PC-3 (cell line): ENCODE data around the gene SOX1. TPM values are rescaled to one million over a fixed set of nuclear protein-coding genes. Genes with fewer than 3 reads are reported as not detected.

Experiments used
- ATAC-seq: fragments of 200-7000 bp; cut with Tn5 transposase; 2 replicates; pipeline ENCODE4 v1.9.1; 2020; ENCODE audit warnings: mild to moderate bottlenecking, moderate library complexity
- BruUV-seq: library from RNA; stranded (reverse); fragments of 400-500 nt; replicated peaks from 2 replicates; lab custom pipeline; 2021; lab: Mats Ljungman, UMichigan
- CTCF ChIA-PET: fragments of 300-600 bp; sonication (Branson Sonifier 250); formaldehyde crosslinking; loops from one replicate; lab custom pipeline; 2022; ENCODE audit warnings: antibody characterized with exemption; lab: Charles Lee
- POLR2A ChIA-PET: fragments of 300-600 bp; sonication (Branson Sonifier 250); formaldehyde crosslinking; loops from one replicate; lab custom pipeline; 2022; ENCODE audit warnings: antibody characterized with exemption; ENCODE audit not compliant: unreplicated experiment; lab: Charles Lee
- DNase-seq: peaks from one replicate; pipeline ENCODE4 v3.0.0-alpha.2; 2015
- H2AFZ ChIP-seq: fragments of 300-600 bp; sonication (generic); 2 replicates; pipeline ENCODE4 v1.6.0; 2016; ENCODE audit warnings: antibody characterized with exemption, low read length
- H3F3A ChIP-seq: fragments of 300-600 bp; sonication (generic); one replicate; pipeline ENCODE4 v1.6.0; 2017; ENCODE audit warnings: antibody characterized with exemption, low read length, control low read depth, mild to moderate bottlenecking; ENCODE audit not compliant: unreplicated experiment
- H3K27ac ChIP-seq: fragments of 300-600 bp; sonication (generic); 2 replicates; pipeline ENCODE4 v1.5.1; 2016; ENCODE audit warnings: mild to moderate bottlenecking, low read length
- H3K27me3 ChIP-seq: fragments of 300-600 bp; sonication (generic); 2 replicates; pipeline ENCODE4 v1.6.1; 2016; ENCODE audit warnings: low read length, mixed read lengths
- H3K36me3 ChIP-seq: fragments of 300-600 bp; sonication (generic); 2 replicates; pipeline ENCODE4 v1.6.1; 2016; ENCODE audit warnings: low read depth, mixed run types, low read length, mixed read lengths
- H3K4me1 ChIP-seq: fragments of 300-600 bp; sonication (generic); 2 replicates; pipeline ENCODE4 v1.5.1; 2016; ENCODE audit warnings: low read length; ENCODE audit not compliant: insufficient read depth
- H3K4me2 ChIP-seq: fragments of 300-600 bp; sonication (generic); 2 replicates; pipeline ENCODE4 v1.6.0; 2016; ENCODE audit warnings: low read length
- H3K4me3 ChIP-seq: fragments of 300-600 bp; sonication (generic); 2 replicates; pipeline ENCODE4 v1.5.1; 2016; ENCODE audit warnings: mild to moderate bottlenecking, low read length, mixed read lengths
- H3K79me2 ChIP-seq: fragments of 300-600 bp; sonication (generic); 2 replicates; pipeline ENCODE4 v1.6.1; 2017; ENCODE audit warnings: low read length, mixed read lengths
- H3K9ac ChIP-seq: fragments of 300-600 bp; sonication (generic); 2 replicates; pipeline ENCODE4 v1.6.0; 2016; ENCODE audit warnings: mild to moderate bottlenecking, low read length
- H3K9me2 ChIP-seq: fragments of 300-600 bp; sonication (generic); replicated peaks from 2 replicates; pipeline ENCODE4 v1.6.1; 2016; ENCODE audit warnings: mixed run types, low read length, mixed read lengths
- H3K9me3 ChIP-seq: fragments of 300-600 bp; sonication (generic); 2 replicates; pipeline ENCODE4 v1.6.1; 2016; ENCODE audit warnings: low read length, mixed read lengths
- H4K20me1 ChIP-seq: fragments of 300-600 bp; sonication (generic); 2 replicates; pipeline ENCODE4 v1.6.1; 2016; ENCODE audit warnings: low read length, mixed read lengths
- EZH2 ChIP-seq: fragments of 300-600 bp; sonication (generic); IDR thresholded peaks from one replicate; pipeline ENCODE4 v1.6.1; 2017; ENCODE audit warnings: antibody characterized with exemption, mild to moderate bottlenecking, low read length; ENCODE audit not compliant: unreplicated experiment
- EZH2phosphoT487 ChIP-seq: fragments of 300-600 bp; sonication (generic); IDR thresholded peaks from 2 replicates; pipeline ENCODE4 v1.6.1; 2018; ENCODE audit warnings: mild to moderate bottlenecking, antibody characterized with exemption, low read length, borderline replicate concordance
- intact Hi-C: fragments of 100-400 bp; cut with micrococcal nuclease; formaldehyde crosslinking; loops from 2 replicates; pipeline ENCODE4 v1.9.0; 2023
- total RNA-seq: library from RNA; depleted of rRNA; stranded (reverse); fragments of >200 nt; gene quantifications from 2 replicates; pipeline ENCODE4 v1.2.3, GENCODE V29; 2014
- TF ChIP-seq, protein P1 (sequence below): fragments of 300-600 bp; sonication (generic); conservative IDR thresholded peaks from 2 replicates; pipeline ENCODE4 v1.5.1; 2017; ENCODE audit warnings: antibody characterized with exemption, low read depth, mild to moderate bottlenecking, low read length

The SOX1 gene
- total RNA-seq, 1 experiment from 2014 or later, result not detected

DNA sequence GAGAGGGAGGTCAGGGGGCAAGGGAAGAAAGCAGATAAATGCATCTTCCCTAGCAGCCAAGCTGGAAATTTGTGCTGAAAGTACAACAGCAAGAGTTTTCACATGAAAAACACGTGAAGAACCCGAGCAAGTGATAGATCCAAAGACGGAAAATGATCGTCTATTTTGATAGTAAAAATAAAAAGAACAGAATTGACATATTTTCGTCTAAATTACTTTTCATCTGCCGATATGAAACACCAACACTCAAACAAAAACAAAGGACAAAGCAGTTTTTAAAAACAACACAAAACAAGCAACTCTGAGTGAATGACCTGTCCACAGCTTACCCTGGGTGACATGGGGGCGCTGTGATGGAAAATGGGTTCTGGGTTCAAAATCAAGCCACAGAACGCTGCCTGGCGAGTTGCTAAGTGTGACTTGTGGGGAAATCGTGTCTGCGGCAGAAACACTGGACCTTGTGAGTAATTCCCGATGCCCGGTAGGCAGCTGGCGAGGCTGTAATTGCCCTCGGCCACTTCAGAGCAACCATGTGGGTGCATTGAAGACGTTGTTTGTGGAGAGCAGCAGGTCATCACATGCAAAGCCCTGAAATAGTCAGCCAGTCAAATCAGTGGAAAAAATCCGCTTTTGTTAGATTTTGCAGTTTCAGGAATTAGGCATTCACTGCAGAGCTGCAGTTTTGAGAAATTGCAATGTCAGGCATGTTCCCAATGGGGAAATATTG, 7.4 kb downstream of the SOX1 start:
- Histone ChIP-seq H3K9ac (no peak overlapping the region), H3K9me2 (no peaks in the 10 kb centered on the region), H3K27me3 (peaks cover 17% of the 10 kb centered on the region), H4K20me1 (no peaks in the 10 kb centered on the region), H3F3A (no peaks in the 10 kb centered on the region), H3K79me2 (no peaks in the 10 kb centered on the region), H3K4me3 (no peak overlapping the region), H3K36me3 (no peaks in the 10 kb centered on the region), H3K4me2 (no peak overlapping the region), H2AFZ (no peak overlapping the region), H3K9me3 (no peaks in the 10 kb centered on the region), H3K27ac (no peak overlapping the region), H3K4me1 (no peaks in the 10 kb centered on the region)
- CTCF ChIA-PET, result no interaction called here
- ATAC-seq (no peak), DNase-seq (no peak)
- POLR2A ChIA-PET, result no interaction called here
- TF ChIP-seq, protein P1, sequence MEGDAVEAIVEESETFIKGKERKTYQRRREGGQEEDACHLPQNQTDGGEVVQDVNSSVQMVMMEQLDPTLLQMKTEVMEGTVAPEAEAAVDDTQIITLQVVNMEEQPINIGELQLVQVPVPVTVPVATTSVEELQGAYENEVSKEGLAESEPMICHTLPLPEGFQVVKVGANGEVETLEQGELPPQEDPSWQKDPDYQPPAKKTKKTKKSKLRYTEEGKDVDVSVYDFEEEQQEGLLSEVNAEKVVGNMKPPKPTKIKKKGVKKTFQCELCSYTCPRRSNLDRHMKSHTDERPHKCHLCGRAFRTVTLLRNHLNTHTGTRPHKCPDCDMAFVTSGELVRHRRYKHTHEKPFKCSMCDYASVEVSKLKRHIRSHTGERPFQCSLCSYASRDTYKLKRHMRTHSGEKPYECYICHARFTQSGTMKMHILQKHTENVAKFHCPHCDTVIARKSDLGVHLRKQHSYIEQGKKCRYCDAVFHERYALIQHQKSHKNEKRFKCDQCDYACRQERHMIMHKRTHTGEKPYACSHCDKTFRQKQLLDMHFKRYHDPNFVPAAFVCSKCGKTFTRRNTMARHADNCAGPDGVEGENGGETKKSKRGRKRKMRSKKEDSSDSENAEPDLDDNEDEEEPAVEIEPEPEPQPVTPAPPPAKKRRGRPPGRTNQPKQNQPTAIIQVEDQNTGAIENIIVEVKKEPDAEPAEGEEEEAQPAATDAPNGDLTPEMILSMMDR, result no peak
- no peak for TF ChIP-seq EZH2phosphoT487
- no peak for TF ChIP-seq EZH2
- intact Hi-C loops, result no loop called here
- BruUV-seq, result no TSS peak

GRCh38 chr13:112077729-112078128, 10.8 kb downstream of the SOX1 start:
- intact Hi-C loops, result no loop called here
- Histone ChIP-seq H3K4me2 (no peak overlapping the region), H3K4me1 (no peaks in the 10 kb centered on the region), H3F3A (no peaks in the 10 kb centered on the region), H4K20me1 (no peaks in the 10 kb centered on the region), H3K9me3 (no peaks in the 10 kb centered on the region), H3K9ac (no peak overlapping the region), H3K36me3 (no peaks in the 10 kb centered on the region), H3K27me3 (peaks cover 17% of the 10 kb centered on the region), H3K9me2 (no peaks in the 10 kb centered on the region), H2AFZ (no peak overlapping the region), H3K4me3 (no peak overlapping the region), H3K79me2 (no peaks in the 10 kb centered on the region), H3K27ac (no peak overlapping the region)
- BruUV-seq, result no TSS peak
- TF ChIP-seq, protein P1, result no peak
- TF ChIP-seq EZH2phosphoT487 (no peak), EZH2 (no peak)
- DNase-seq, result no peak
- ATAC-seq, result no peak
- ChIA-PET CTCF (no interaction called here), POLR2A (no interaction called here)

DNA sequence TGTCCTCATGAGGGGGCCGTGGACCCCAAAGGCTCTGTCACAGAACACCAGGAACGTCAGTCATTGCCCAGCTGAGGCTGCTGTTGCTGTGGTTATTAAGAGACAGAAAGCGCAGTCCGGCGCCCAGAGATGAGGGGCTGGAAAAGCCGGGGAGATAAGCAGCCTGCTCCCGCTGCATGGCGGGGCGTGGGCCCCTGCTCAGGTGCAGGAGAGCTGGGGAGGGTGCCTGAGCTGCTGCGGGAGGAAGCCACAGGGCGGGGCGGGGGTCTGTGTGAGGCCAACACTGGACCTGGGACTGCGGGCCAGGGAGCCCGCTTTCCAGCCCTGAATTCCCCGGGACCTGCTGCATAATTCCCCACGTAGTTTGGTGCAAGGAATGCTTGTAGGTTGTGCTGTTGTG, 11.3 kb downstream of the SOX1 start:
- ATAC-seq, result no peak
- BruUV-seq, result no TSS peak
- Histone ChIP-seq H3F3A (no peaks in the 10 kb centered on the region), H3K4me1 (no peaks in the 10 kb centered on the region), H3K9me3 (no peaks in the 10 kb centered on the region), H3K4me3 (no peak overlapping the region), H3K9ac (no peak overlapping the region), H3K4me2 (no peak overlapping the region), H3K36me3 (no peaks in the 10 kb centered on the region), H4K20me1 (no peaks in the 10 kb centered on the region), H3K27me3 (peaks cover 17% of the 10 kb centered on the region), H3K9me2 (no peaks in the 10 kb centered on the region), H3K79me2 (no peaks in the 10 kb centered on the region), H2AFZ (no peak overlapping the region), H3K27ac (no peak overlapping the region)
- DNase-seq, result no peak
- ChIA-PET CTCF (no interaction called here), POLR2A (no interaction called here)
- intact Hi-C loops, result no loop called here
- TF ChIP-seq, protein P1, result no peak
- TF ChIP-seq EZH2phosphoT487 (no peak), EZH2 (no peak)
